GM18873 (cell line): Measurements from ENCODE around the gene OR6C76.
"Not testable (repeated sequence)": the region's sequence is repeated elsewhere in the genome, so short reads cannot be mapped to it uniquely, and the experiment has no call there.

Experiments used
- ATAC-seq: cut with Tn5 transposase; IDR thresholded peaks from one replicate; pipeline ENCODE4 v1.9.1; 2021; ENCODE audit warnings: mild to moderate bottlenecking, moderate library complexity, moderate number of reproducible peaks; ENCODE audit not compliant: unreplicated experiment, low FRiP score

The OR6C76 gene

DNA sequence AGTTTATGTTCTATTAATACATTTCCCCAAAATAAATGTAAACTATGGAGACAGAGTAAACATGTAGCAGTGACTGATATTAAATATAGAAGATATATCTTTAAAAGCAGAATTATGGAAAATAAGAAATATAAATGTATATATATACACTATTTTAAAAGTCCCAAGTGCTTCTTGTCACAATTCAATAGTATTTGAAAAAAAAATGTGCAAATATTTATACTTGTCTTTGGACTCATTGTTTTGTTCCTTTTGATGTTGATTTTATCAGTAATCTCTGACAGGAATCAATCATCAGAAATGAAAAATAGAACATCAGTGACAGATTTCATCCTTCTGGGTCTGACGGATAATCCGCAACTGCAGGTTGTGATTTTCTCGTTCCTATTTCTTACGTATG, at the start of gene OR6C76:
OR6C76 (plus strand) TSS at position 301 of the 400 bp plus-strand sequence; CDS start at position 301, 0 bp downstream.
- no peak for ATAC-seq

DNA sequence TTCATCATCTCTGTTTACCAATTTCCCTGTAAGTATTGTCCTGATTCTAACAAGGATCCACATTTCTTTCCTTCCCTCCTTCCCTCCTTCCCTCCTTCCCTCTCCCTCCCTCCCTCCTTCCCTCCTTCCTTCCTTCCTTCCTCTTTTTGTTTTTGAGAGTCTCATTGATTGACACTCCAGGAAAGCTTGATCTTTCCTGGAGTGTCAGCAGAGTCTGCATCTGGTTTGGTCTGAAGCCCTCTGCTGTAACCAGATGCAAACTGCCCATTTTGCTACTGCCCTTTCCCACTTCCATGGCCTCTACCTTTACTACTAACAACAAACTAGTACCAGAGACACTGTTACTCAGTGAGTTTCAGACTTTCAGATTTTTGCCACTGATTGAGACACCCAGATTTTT, 40.2 kb upstream of the OR6C76 start:
- ATAC-seq = no peak

DNA sequence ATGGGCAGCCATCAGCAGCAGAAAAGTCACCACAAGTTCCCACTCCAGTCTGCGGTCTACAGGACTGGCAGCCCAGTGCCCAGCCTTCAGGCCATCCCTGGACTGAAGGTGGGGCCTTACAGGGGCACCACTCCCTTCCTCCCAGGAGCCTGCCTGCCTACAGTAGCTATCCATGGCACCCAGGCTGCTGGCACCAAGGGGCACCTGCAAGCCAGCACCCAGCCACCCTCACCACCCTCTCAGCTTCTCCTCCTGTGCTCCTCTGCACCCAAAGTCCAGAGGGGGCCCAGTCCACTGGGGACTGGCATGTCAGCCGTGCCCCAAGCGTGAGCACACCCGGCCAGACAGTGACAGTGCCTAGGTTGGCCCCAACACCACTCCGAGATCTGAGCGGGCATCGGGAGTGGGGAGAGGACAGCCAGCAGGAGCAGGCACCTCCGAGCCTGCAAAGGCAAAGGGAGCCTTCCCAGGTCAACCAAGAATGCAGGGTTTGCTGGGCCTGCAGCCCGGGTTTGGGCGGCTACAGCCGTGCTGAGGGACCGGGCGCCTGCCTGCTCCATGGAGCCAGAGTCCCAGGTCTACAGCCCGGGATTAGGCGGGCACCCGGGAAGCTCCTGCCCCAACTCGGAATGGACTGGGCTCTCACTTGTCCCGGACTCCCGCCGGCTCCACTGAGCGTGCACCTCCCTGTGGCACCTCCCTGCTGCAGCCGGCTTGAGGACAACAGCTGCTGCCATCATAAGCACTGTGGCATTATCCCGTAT, 33.8 kb upstream of the OR6C76 start:
- ATAC-seq = no peak

DNA sequence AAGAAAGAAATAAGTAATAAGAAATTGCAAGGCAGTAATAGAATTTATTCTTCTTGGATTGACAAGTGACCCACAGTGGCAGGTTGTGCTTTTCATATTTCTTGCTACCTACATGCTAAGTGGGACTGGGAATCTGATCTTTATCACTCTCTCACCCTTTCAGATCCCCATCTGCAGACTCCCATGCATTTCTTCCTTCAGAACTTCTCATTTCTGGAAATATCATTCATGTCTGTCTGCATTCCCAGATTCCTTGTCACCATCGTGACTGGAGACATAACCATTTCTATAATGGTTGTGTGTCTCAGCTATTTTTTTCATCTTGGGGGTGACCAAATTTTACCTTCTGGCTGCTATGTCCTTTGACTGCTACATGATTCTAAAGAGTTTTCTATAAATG, 29.7 kb upstream of the OR6C76 start:
- no peak for ATAC-seq

DNA sequence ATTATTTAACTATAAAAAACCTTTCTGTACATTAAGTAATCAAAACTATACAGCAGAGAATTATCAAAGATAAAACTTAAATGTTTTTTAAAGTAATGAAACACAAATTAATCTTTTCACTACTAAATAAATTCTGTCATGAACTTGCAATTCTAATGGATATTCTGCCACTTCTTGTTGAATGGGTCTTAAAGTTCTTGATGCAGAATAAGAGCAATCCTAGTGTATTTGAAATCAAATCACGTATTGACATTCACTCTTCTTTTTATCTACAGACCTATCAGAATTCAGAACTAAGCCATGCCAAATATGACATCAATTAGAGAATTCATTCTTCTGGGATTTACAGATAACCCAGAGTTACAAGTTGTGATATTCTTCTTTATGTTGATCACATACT, 25.8 kb upstream of the OR6C76 start, which contains the start of gene OR6C65:
OR6C65 (plus strand) TSS at position 301 of the 400 bp plus-strand sequence; CDS start at position 301, 0 bp downstream.
- ATAC-seq = no peak

DNA sequence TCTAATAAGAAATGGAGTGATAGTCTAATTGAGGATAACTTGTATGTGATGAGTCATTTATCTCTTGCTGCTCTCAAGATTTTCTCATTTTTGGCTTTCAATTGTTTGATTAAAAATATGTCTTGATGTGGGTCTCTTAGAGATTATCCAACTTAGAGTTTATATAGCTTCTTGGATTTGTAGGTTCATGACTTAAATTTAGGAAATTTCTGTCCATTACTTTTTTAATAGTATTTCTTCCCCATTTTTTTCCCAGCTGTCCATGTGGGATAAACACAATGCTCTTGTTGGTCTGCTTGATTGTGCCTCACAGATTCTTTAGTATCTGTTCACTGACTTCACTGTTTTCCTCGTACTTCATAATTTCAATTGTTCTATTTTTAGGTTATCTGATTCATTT, 18.2 kb upstream of the OR6C76 start:
- ATAC-seq = no peak

DNA sequence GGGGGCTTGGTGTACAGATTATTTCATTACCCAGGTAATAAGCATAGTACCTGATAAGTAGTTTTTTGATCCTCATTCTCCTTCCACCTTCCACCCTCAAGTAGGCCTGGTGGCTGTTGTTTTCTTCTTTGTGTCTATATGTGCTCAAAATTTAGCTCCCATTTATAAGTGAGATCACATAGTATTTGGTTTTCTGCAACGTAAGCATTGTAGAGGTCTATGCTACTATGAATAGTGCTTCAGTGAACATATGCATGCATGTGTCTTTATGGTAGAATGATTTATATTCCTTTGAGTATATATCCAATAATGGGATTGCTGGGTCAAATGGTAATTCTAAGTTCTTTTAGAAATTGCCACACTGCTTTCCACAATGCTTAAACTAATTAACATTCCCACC, 16.9 kb upstream of the OR6C76 start:
- ATAC-seq = not testable (repeated sequence)

DNA sequence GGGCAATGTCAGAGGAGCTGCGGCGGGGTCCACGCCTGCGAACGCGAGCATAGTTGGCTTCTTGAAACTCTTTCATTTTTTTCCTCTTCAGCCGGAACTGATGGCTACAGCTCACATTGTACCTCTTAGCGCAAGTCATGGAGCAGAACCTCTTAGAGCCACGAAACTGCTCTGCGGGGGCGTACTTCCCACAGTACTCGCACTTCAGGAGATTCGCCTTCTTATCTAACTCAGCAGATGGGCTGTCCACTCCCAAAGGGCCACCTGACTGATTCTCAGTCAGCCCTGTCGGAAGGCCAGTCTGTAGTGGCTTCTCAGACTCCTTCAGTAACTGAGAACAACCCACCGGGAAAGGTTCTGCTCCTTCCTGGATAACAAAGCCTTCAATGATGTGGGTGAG, 13.9 kb upstream of the OR6C76 start:
- not testable (repeated sequence) for ATAC-seq

DNA sequence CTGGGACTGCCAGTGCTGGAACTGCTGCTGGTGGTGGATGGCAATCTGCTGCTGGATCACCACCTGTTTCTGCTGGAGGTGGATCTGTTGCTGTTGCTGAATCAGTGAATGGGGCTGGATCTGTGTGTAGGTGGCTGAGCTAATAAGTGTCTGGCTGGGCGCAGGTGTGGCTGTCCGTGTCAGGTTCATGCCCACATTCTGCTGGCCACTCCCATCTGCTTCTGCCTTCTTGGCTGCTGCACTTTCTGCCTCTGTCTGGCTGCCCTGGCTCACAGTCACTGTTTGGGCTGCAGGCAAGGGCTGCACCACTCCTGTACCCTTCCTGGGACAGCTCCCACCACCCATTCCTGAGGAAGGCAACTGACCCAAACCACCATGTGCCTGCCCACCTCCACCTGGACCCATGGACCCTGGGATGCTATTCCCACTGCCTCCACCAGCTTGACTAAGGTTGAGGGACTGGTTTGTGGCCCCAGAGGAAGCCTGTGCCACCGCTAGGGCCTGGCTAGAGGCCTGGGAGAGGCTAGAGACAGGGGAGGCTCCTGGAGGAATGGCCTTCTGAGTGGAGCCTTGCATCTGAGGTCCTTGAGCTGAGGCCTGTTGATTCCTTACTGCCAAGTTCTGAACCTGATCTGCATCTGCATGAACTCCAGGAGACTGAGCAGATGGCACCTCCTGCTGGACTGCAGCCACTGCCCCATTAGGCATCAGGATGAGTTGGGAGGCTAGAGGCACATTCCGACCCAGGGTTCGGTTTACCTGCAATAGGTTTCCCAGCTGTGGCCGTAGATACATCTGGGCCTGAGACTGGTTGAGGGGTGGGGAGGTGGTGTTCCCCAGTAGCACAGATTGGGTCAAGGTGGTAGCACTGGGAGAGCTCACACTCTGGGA, 12.3 kb upstream of the OR6C76 start:
- ATAC-seq = not testable (repeated sequence)

DNA sequence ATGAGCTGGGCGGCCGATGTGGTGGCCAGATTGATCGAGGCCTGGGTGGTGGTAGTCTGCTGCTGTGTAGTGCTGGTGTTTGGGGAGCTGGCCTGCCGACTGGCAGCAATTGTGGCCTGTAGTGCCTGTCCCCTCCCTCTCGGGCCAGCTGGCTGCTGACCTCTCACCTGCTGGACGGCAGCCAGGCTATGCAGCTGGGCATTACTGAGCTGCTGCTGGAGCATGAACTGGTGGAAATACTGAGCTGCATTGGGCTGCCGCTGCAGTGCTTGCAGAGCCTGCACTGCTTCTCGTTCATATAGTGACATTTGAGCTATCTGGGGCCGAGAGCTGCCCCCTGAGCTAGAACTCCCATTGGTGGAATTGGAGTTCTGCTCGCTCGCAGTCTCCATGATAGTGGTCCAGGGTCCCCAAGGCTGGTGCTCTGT, 11.6 kb upstream of the OR6C76 start:
- not testable (repeated sequence) for ATAC-seq

DNA sequence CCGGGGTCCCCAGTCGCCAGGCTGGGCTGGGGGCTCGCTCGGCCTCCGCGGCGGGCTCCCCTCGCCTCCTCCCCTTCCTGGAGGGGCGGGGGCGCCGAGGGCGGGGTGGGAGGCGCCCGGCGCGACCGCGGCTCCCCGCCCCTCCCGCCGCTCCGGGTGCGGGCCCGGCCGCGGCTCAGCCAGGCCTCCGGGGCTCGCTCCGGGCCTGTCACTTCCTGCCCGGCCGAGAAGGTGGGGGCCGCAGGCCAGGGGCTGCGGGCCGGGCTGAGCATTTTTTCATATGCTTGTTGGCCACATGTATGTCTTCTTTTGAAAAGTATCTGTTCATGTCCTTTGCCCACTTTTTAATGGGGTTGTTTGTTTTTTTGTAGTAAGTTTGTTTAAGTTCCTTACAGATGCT, 11.2 kb upstream of the OR6C76 start:
- ATAC-seq = not testable (repeated sequence)

DNA sequence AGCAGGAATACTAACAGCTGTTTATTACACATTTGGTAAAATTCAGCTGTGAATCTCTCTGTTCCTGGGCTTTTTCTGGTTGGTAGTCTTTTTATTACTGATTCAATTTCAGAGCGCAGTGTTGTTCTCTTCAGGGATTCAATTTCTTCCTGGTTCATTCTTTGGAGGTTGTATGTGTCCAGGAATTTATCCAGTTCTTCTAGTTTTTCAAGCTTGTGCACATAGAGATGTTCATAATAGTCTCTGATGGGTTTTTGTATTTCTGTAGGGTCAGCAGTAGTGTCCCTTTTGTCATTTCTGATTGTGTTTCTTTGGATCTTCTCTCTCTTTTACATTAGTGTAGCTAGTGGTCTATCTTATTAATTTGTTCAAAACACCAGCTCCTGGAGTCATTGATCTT, 9.1 kb upstream of the OR6C76 start:
- ATAC-seq = no peak

DNA sequence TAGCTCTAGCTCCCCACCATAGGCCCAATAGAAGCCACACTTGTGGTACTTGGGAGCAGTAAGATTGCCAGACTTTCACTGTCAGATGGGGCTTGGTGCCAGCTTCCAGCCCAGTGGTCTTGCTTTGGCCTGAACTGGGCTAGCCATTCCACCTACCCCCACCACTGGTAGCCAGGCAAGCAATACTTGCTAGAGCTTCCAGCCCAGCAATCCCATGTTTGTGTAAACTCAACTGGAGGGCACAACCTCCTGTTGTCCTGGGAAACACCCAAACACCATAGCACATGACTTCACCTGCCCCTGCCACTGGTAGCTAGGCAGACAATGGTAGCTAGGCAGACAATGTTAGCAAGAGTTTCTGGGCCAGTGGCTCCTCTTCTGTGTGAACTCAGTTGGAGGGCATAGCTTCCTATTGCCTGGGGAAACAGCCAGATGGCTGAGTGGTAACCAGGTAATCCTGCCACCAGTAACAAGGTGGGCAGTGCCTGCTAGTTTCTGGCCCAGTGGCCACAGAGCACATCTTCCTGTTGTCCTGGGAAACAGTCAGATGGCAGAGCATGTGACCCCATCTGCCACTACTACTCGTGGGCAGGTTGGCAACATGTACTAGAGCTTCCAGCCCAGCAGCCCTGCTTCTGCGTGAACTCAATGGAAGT, 5.6 kb upstream of the OR6C76 start:
- ATAC-seq = no peak

DNA sequence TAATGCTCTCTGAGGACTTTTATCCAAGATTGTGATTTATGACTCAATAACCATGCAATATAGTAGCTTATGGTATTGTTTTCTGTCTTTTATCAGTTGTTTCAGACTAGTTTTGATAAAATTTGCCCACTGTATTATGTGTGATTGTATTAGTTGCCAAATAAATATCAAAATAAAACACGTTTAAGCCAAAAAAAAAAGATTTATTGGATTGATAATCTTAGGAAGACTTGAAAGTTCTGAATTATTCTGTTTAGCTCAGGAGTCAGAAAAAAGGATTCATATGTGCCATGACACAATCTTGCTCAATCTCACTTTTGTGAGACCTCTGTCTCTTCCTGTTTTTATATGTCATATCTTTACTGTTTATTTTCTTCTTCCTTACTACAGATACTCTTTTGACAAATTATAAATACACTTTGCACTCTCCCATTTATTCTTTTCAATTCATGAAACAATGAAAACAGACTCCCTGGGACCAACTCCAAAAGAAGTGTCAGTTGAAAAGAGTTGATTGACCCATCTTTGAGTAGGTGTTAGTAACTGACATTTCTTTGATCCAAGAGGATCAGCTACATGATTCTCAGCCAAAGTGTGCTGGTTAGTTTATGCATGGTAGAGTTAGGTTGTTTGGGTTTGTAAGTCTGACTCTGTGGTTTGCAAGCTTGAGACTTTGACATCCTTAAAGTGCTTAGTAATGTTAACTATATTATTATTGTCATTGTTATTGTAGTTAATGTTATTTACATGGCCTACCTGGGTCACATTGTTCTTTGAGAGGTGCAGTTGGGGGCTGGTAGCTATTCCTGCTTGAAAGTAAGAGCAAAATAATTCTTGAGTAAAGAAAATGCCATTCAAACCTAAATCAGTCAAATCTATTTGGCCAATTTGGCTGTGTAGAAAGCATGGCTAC, 2.5 kb downstream of the OR6C76 start:
- no peak for ATAC-seq

DNA sequence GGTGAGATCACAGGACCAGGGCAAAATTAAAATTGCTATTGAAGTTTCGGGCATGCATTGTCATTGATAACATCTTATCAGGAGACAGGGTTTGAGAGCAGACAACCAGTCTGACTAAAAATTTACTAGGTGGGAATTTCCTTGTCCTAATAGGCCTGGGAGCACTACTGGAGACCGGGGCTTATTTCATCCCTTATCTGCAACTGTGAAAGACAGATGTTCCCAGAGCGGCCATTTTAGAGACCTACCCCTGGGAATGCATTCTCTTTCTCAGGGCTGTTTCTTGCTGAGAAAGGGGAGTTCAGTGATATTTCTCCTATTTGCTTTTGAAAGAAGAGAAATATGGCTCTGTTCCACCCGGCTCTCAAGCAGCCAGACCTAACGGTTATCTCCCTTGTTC, 15.2 kb downstream of the OR6C76 start:
- ATAC-seq = not testable (repeated sequence)

DNA sequence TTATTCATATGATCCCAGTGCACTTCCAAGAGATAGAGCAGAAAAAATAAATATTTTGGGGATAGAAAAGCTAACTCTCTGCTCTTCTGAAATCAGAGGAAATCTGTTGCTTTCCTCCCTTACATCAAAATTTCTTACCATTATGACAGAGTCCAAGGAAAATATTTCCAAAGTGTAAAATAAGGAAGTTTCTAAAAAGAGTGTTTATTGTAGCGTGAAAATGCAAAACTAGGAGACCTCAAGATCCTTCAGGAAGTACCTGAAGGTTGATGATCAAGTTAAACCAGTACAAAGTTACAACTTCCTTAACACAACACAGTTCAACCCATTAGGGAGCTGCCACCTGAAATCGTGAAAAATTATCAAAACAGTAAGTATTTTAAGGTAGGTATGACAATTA, 17.7 kb downstream of the OR6C76 start, which contains the start of gene OR6C2:
OR6C2 (plus strand) TSS at position 301 of the 400 bp plus-strand sequence. CDS start 8,138 bp downstream, outside the sequence.
- ATAC-seq = no peak

DNA sequence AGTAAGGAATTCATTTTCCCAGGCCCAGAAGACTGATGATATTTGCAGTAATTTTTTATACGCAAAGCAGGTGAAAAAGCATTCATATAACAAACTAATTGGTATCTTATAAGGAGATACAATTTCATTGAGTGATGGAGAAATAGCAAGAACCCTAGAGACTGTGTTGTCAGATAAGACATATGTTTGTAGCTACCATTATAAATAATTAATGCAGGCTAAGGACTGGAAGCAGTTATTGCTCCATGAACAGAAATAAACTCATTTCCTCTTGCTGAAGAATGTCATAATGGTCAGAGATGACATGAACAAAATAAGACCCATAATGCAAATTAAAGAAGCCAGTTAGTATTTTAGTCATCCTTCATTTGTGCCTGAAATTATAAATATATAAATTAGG, 19.3 kb downstream of the OR6C76 start:
- no peak for ATAC-seq

DNA sequence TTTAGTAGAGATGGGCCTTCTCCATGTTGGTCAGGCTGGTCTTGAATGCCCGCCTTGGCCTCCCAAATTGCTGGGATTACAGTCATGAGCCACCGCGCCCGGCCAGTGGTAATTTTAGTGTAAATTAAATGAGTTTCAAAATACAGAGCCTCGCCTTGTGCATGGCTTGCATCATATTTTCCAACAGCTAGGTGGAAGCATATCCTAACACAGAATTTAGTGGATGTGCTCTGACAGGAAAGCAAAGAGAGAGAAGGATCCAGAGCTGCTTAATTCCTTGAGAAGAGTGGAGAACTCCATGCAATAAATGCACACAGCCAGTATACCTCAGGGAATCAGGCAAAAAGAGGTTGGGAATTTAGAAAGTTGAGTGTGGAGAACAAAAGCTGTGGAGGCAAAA, 20.3 kb downstream of the OR6C76 start:
- ATAC-seq = no peak

DNA sequence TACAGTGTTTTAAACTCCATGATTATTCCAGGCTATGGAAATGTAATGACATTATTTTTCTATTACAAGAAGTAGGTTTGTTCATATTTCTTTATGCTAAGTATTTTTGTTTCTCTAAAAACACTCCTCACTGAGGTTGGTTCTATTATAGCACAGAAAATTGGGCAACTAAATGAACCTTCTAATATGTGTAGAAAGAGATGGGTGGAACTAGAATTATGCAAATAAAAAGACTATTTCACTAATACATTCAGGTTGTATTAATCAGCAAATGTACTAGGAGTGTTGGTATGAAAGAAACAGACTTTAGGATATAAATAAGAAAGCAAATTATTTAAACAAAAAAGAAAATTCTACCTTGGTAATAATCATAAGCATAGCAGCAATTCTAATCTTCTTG, 22.8 kb downstream of the OR6C76 start:
- ATAC-seq = no peak

DNA sequence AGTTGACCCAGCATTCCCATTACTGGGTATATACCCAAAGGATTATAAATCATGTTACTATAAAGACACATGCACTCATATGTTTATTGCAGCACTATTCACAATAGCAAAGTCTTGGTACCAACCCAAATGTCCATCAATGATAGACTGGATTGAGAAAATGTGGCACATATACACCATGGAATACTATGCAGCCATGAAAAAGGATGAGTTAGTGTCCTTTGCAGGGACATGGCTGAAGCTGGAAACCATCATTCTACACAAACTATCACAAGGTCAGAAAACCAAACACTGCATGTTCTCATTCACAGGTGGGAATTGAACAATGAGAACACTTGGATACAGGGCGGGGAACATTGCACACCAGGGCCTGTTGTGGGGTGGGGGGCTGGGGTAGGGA, 38.9 kb downstream of the OR6C76 start:
- not testable (repeated sequence) for ATAC-seq
